GM15510 (cell line): Measurements from ENCODE around the gene PAH.

Experiments used
- POLR2A ChIP-seq: IDR thresholded peaks from 3 replicates; pipeline ENCODE4 v1.6.1; 2011; ENCODE audit warnings: borderline replicate concordance; ENCODE audit not compliant: insufficient read length; ENCODE audit errors: extremely low read depth

PAH gene

DNA sequence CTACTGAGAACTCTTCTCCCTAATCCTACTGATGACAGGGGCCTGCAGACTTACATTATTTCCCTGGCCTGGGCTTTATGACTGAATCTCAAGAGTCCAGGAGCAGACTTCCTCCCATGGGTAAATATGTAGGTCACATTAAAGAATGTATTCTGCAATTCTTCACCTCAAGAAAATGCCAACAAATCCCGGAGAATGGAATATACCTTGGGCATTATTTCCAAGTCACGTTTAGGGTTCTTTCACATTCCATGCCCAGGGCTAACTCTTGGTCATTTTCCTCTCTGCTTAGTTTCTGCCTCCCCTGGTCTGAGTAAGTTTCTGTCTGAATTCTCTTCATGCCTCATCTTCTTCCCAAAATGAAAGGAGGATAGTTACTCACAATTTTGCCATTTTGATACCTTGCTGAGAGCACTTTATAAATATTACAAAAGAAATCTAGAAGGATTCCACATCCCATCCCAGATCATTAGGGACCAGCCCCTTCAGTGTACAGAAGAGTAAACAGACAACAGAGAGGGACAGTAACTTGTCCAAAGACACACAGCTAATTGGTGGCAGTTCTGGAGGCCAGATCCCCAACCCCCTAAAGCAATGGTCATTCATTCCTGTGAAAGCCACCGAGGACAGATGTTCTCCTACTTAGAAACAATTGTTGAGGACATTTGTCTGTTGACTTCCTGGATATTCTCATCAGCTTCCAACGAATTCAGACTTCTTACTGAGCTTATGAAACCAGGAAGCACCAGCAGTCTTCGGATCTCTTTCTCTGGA is 605 bp downstream of the PAH start:
- TF ChIP-seq POLR2A: no peak

DNA sequence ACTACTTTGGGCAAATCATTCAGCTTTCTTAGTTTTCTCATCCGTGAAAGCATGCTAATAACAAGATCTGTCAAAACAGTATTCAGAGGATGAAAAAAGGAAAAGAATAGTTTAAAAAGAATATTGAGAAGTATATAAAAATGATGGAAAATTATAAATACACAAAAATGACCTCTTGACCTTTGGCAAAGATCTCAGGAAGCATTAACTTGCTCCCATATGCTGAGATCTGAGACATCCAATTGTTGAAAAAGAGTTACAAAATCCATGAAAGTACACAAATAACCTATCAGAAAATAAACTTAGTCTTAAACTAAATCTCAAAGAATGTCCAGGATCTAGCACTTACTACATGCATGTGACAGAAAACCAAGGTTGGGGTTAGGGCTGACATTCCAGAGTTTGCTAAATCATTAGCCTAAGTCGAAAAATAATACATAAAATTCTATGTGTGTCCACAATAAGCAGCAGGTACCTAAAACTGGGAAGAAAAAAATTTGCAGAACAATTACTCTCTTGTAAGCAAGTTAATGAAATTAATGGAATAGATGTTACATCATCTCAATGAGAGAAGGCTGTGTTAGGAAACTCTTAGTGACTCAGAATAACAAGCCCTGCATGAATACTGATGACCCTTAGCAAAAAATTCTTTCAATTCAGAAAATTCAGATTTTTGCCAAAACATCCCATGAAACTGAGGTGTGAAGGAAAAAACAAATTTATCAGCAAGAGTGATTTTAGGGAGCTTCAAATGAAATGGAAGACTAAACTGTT is 3.4 kb downstream of the PAH start:
- no peak for TF ChIP-seq POLR2A

DNA sequence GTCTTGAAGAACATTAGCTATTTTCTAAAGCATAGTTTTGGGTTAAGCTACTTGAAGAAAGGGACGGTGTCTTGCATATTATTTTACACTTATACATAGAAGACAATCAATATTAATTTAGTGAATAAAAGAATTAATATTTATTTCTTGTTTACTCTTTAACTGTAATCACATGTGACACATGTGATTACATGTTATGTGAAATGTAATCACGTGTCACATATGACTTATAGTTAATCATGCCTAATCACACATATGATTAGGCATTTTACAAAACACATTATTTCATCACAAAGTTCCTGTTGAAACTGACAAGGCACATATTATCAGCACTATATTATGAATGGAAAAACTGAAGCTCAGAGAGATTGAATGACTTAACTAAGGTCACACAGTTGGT is 4.8 kb downstream of the PAH start:
- TF ChIP-seq POLR2A: no peak

DNA sequence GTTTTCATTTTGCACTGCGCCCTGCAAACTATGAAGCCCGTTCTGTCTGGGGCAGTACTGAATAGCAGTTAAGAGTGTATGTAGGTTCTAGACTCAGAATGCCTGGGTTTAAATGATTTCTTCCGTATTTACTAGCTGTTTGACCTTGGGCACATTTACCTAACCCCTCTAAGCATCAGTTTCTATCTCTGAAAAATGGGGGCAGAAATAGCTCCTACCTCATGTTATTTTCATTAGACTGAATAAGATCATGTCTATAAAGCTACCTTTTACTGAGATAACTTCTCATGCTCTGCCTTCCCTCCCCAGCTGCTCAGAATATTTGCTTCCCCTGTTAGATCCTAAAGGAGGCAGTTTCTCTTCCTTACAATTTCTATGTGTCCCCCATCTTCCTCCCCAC is 5.7 kb downstream of the PAH start:
- no peak for TF ChIP-seq POLR2A

DNA sequence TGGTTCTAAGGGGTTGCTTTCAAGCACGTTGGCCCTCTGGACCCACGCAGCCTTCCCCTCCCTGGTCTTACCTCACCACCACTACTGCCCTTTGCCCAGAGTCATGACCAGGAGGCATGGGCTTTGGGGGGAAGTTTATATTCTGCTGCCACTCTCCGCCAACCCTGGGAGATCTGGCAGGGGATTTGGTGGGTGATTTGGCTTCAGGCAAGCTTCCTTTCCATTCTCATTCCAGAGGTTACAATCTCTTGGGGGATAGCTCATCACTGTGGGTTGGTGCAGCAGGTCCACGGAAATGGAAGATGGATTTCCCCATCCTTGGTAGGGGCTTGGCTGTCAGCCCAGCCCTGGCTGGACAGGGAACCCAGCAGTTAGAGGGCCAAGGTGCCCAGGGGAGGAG is 6.3 kb downstream of the PAH start:
- TF ChIP-seq POLR2A: no peak

DNA sequence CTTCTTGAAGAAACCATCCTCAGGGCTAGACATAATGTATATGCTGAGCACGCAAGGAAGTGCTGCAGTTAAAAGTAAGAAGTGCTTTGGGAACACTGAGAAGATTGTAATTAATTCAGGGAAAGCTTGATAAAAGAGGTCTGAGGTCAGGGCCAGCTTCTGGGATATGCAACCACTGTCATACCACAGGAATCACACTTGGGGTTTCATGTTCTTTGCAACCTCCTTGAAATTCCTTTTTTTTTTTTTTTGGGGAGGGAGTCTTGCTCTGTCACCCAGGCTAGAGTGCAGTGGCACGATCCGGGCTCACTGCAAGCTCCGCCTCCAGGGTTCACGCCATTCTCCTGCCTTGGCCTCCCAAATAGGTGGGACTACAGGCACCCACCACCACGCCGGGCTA is 6.9 kb downstream of the PAH start:
- no peak for TF ChIP-seq POLR2A

DNA sequence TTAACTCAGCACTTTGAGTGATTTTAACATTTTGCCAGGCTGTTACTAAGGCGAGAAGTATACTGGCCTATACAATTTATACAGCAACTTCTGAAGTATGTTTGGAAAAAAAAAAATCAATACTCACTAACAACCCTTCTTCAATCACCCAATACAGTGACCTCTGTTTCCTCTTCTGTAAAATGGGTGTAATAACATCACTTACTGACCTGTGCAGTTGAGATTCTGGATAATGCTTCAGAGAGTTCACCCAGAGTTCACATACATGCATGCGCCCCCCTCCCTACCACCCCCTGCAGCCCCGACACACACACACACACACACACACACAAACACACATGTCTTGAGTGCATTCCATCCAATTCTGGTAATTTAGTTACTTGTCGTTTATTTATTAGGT is 9.1 kb downstream of the PAH start:
- no peak for TF ChIP-seq POLR2A

DNA sequence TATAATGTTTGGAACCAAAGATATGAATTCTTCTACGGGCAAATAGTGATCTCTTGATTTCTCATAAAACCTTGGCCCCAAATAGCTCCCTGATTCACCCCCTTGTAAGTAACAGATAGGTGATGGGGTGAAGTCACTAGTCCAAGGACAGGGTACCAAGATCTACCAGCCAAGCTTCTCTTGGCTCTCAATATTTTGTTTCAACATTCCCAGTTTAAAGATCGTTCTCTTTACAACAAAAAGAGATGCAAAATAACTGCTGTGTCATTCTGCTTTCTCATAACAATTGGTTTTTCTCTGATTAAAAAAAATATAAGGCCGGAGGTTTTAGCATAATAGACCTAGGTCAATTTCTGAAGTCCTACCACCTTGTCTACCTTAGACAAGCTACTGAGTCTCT is 11.8 kb downstream of the PAH start:
- no peak for TF ChIP-seq POLR2A

DNA sequence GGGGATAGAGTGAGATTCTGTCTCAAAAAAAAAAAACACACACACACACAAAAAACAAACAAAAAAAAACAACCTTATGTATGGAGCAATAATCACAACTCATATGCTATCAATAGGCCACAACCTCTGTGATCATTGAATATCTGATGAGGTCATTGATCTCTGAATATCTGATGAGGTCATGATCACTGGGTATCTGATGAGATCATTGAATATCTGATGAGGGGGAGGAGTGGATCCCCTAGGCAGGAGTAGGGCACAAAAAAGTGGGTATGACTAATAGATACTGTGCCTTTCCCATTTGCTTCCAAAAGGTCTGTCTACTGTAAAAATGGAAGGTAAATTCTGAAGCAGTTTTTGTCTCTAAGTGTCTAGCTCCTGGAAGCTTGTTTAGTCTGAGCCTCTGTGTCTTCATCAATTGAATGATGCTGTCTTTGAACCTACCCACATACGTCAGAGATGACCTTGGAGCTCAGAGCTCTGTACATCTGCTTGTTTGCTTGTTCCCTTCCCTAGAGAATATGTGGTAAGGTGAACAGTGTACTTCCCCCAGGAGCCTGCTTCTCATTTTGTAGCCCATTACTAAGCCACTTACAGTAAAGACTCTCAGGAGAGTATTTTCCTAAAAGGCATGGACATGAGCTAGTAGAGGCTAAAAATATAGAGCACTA is 13.6 kb downstream of the PAH start:
- TF ChIP-seq POLR2A: no peak

DNA sequence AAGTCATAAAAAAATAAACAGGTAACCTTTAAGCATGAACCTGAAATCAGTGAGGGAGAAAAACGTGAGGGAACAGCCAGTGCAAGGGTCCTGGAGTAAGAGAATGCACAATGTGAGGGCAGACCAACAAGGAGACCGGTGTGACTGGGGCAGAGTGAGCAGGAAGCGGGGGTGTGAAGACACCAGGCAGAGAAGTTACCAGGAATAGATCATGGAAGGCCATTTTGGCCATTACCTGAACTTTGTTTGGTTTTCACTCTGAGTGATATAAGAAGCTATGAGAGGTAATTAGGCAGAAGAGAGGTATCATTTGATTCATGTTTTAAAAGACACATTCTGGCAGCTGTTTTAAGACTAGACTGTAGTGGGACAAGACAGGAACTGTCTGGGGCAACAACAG is 15.0 kb downstream of the PAH start:
- TF ChIP-seq POLR2A: no peak

DNA sequence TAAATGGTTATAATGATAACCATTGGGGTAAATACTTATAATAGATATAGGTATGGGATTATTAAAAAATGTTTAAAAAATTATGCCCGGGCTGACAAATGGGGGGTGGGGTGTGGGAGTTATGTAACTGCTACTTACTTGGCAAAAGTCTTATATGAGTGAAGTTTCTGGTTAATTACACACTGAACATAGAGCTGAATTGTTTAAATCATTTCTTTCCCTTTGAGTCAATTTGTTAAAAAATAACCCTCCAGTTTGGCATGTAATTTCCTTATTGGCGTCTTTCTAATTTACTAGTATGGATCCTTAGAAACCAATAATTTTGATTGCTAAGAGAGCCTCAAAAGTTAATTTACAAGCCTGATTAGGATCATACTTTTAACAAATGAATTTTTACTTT is 16.7 kb downstream of the PAH start:
- TF ChIP-seq POLR2A: no peak

DNA sequence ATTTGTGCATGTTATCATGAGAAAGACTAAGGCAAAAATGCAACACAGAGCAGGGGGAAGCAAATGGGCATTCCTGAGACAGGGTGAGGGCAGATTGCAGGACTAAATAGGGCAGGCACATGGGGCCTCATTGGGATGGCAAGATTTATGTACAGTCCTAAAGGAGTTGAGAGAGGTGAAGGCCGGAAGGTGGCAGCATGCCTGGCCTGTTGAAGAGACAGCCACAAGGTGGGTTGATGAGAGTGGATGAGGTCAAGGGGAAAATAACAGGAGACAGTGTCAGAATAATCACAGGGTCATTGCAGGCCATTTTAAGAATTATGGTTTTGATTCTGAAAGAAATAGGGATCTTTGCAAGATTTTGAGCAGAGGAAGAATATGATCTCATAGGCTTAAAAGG is 21.0 kb downstream of the PAH start:
- TF ChIP-seq POLR2A: no peak

DNA sequence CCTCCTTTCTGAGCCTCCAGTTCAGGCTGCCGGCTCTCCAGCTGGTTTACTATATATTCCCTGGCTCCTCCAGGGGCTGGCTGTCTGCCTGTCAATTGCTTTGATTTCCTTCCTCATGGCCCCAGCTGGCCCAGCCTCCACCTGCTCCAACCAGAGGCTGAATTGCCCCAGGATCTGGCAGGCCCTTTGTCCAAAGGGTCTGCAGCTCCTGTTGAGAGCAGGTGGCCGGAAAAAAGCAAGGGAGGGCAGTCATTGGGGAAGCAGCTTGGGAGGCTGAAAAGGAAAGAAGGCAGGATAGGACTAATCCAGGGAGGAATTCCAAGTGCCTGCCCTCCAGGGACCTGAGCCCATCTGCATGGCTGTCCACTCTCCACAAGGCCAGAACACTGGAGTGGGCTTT is 25.3 kb downstream of the PAH start:
- TF ChIP-seq POLR2A: no peak

DNA sequence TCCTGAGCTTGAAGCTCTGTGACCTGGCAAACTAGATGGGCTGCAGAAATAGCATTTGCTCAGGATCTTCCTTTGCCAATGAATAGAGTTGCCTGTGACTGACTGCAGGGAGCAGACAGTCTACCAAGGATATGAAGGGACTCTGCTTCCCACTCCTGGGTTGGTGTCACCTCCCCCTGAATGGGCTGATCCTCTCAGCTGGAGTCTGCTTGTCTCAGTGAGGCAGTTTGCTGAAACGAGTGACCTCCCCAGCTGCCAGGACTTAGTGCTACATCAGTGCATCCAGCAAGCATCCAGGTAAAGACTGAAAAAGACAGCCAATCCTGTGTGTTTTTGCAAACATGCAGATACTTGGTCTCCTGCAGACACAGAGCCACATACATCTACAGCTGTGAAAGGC is 28.5 kb downstream of the PAH start:
- no peak for TF ChIP-seq POLR2A

DNA sequence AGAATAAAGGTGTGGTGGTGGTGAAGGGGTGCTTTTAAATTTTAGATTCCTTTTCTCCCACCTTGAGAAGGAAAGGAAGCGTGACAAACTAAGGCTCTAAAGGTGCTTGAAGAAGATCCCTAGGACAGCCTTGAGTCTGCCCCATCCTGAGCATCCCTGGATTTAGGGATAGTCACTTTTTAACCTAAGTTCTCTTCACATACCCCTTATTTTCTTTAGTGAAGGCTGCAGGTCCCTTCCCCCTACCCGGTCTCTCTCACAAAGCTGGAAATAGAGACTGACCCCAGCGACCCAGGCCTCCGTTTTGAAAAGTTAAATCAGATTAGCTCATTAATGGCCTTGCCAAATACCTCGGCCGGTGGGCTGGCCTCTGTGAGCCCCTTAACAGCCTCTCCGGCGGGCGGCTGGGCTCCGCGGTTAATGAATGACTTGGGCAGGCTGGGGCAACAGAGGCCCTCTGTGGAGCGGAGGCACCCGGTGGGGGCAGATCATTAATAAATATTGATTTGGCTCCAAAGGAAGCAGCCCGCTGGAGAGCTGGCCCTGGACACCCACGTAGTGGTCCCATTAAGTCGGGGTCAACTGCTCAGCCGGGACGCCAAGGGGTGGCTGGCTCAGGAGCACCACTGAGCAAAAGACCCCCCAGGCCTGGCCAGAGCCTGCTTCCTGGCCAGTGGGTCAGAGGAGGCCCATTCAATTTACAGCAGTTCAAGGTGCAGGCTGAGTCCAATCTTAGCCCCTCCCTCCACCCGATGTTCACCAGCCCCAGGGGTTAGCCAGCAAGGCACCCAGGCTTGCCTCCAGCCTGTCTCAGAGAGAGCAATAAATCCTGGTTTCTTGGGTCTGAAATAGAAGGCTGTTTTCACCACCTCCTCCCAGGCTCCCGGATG is 31.8 kb downstream of the PAH start:
- TF ChIP-seq POLR2A: no peak
